Measurements from ENCODE around the gene DOCK7.
"Not testable (repeated sequence)": the region's sequence is repeated elsewhere in the genome, so short reads cannot be mapped to it uniquely, and the experiment has no call there.

DOCK7 gene

DNA sequence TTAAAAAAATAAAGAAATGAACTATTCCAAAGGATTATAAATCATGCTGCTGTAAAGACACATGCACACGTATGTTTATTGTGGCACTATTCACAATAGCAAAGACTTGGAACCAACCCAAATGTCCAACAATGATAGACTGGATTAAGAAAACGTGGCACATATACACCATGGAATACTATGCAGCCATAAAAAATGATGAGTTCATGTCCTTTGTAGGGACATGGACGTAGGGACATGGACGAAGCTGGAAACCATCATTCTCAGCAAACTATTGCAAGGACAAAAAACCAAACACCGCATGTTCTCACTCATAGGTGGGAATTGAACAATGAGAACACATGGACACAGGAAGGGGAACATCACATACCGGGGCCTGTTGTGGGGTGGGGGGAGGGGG, 160.8 kb downstream of the DOCK7 start:
- not testable (repeated sequence) for DNase-seq

DNA sequence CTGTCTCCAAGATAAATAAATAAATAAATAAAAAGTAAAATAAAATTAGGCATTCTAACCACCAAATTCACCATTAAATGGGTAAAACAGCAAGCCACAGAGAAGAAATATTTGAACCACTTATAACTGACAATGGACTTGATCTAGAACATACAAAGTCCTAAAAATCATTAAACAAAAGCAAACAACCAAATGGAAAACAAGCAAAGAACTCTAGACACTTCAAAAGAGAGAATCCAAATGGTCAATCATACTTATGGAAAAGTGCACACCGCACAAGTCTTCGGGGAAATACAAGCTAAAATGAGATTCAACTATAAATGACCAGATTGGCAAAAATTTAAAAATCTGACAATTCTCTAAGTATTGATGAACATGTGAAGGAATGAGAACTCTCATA, 164.3 kb downstream of the DOCK7 start:
- no peak for DNase-seq

DNA sequence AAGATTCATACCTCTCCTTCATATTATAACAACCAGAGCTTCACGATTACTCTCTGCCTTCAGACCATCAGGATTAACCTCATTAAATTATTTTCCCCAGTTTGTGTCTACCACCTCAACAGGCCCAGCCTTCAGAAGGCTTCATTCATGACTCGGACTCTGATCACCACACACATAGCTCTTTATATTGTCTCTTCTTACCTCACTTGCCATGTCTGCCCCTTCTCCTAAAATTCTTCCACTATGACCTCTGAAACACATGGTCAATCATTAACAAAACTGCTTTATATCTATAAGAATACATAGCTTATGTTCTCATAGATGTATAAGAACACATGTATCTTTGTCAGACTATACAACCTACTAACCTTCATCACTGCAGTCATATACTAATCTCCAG, 171.6 kb downstream of the DOCK7 start:
- DNase-seq: no peak

DNA sequence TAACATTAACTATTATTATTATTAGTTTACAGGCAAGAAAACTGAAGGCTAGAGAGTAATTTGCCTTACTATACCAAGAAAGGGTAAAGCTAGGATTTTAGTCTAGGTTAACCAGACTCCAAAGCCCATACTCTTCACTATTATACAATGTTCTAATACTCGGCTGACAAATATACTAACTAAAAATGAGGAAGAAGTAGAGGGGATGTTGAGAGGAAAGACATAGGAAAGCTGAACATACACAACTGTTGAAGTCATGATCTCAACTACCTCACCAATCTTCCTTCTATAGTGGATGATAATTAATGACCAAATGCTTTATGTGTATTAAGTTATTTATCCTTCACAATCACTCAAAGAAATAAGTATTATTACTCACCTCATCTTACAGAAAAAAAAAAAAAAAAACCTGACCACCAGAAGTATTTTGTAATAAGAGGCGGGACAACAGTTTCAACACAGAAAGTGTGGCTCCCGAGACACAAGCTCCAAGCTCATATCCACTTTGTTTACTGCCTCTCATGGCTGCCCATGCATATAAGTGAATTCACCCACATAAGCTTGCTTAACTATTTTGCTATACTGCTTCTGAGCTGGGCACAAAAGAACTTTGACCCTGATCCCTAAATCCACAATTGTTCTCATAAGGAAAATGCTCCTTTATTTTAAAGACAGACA, 173.3 kb downstream of the DOCK7 start:
- no peak for DNase-seq

DNA sequence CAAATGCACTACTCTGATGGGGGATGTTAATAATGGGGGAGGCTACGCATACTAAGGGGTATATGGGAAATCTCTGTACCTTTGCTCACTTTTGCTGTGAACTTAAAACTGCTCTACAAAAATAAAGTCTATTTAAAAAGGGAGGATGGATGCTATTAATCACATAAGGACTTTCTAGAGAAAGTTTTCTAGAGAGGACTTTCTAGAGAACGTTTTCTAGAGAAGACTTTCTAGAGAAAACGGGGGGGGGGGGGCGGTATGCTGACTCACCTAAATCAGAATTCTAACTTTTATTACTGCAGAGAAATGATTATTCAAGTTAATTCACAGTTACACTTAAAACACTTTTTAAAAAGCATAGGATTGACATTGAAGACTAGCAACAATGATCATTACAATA, 175.2 kb downstream of the DOCK7 start:
- no peak for DNase-seq

DNA sequence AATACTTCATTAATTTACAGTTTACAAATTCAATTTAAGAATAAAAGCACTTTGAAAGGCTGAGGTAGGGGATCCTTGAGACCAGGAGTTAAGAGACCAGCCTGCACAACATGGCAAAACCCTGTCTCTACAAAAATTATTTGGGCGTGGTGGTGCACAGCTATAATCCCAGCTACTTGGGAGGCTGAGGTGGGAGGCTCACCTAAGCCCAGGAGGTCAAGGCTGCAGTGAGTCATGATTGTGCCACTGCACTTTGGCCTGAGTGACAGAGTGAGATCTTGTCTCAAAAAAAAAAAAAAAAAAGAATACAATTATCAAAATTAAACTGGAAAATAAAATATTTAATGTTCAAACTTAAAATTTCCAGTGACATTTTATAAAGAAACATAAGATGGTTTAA, 179.2 kb downstream of the DOCK7 start:
- DNase-seq: no peak

DNA sequence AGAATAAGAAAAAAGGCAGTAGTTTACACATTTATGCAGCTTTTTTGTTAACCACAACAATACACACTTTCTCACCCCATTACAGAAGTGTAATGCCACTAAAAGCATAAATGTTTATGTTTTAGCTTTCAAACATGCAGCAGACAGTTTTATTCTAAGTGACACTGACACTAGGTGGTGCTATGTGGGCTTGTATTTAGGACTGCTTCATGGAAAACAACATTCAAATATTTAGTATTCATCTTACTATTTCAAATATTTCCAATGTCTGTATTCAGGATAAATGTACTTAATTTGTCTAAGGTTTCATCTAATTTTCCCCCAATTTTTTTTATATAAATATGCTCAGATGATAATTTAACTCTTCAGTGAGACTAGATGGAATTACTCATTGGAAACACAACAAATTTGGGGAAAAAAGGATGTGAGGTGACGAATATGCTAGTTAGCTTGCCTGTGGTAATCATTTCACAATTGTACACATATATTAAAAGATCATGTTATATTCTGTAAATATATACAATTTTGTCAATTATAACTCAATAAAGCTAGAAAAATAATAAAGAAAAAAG, 179.9 kb downstream of the DOCK7 start:
- no peak for DNase-seq

DNA sequence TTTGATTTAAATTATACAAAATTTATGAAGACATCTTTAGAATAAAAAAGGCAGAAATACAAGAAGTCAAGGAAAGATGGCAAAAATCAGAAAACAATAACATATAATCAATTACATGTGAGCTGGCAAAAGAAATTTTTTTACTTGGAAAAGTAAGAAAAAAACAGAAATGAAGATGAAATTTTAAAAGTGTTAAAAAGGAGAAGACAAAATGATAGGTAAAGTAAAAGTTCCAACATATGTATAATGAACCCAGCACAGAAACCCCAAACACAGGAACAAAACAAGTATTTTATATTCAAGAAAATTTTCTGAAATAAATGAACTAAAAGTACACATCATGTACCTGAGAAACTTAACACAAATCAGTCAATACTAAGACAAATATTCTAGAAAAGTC, 188.0 kb downstream of the DOCK7 start:
- DNase-seq: no peak

DNA sequence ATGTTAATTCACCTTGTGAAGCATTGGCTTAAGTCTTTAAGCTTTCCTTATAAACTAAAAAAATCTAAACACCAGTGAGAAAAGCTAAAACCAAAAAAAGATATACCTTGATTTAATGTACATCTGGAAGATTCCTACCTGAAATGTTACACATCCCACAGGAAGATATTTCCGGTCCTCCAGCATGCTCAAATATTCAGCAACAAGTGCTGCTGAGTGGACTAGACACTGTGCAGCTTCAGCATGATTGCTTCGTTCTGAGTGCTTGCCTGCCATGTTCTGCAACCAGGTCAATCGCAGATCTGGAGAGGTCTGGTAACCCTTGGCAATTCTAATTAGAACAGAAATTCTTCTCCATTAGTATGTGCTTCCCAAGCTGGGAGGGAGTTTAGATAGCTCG, 194.0 kb downstream of the DOCK7 start:
- DNase-seq: no peak

DNA sequence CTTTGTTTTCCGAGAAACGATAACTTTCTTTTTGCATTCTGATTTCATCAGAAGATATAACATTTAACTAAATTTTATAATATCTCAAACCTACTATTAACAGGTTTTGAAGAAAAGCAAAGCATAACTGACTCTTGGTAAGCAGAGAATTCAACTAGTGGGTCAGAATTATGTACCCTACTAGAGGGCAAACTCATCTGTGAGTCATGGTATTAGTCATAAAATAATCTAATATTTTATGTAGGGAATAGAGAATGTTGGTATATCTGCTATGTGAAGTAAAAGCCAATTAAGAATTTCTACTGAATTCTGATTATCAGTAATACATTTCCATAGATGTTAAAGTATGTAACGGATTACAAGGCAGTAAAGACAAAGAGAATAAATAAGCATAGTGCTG, 194.5 kb downstream of the DOCK7 start:
- no peak for DNase-seq

DNA sequence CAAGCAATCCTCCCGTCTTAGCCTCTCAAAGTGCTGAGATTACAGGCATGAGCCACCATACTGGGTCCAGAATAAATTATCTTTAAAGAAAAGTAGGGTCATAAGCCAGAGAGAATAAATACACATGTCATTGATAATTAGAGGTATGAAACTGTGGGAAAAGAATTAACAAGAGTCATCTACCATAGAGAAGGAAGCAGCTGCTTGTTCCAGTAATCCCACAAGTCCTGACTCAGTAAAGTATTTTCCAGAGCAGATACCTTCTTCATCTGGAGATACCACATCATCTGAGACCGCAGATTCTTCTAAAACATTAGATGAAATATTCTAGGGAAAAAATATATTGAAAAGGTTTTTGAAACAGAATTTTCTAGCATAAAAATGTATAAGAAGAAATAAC, 195.7 kb downstream of the DOCK7 start:
- DNase-seq: no peak

DNA sequence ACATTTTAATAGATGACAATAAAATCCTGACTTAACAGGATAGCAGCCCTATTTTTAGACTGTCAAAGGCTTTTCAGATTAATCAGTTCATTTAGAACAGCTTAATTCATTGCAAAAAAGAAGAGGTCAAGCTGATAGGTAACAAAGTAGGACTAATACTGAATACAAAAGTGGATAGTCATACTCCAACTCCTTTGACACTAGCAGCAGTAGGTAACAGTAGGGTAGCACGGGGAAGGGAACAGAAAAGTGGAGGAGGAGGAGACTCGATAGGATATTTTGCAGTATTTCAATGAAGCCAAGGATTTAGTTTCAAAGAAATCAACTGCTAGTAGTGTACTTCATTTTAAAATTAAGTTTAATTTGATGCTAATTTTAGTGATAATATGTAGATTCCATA, 200.2 kb downstream of the DOCK7 start:
- DNase-seq: no peak

DNA sequence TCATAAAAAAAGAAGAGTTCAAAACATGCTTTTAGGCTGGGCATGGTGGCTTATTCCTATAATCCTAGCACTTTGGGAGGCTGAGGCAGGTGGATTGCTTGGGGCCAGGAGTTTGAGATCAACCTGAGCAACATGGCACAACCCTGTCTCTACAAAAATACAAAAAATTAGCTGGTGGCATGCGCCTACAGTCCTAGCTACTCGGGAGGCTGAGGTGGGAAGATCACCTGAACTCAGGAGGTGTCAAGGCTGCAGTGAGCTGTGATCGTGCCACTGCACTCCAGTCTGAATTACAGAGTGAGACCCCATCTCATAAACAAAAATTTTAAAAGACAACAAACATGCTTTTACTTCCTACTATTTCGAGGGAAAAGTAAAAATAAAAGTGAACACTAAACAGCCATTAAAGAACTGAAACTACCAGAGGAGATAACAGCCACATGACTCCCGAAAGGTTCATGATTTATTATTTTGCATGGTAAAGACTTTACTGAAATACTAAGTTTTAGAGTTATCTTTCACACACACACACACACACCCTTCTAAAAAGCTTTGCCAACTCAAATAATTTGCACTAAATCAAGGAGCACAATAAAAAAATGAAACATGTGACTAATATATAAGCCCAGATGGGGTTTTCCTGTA, 203.2 kb downstream of the DOCK7 start:
- DNase-seq: no peak

DNA sequence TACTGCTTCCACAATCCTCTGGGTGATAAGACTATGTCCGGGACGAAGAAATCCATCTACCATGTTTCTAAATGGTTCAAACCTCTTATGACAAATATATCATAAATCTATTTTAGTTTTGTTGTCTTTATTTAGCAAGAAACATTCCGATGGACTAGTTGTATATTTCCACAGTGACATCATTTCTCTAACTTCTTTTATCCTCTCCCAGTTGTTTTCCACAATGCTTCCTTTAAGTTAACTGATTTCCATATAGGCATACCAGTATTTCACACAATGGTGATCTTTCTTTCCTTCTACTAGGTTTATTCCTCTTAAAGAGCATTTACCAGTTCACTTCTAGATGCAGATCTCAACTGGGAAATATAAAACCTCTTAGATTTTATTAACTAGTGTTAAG, 206.5 kb downstream of the DOCK7 start:
- no peak for DNase-seq

DNA sequence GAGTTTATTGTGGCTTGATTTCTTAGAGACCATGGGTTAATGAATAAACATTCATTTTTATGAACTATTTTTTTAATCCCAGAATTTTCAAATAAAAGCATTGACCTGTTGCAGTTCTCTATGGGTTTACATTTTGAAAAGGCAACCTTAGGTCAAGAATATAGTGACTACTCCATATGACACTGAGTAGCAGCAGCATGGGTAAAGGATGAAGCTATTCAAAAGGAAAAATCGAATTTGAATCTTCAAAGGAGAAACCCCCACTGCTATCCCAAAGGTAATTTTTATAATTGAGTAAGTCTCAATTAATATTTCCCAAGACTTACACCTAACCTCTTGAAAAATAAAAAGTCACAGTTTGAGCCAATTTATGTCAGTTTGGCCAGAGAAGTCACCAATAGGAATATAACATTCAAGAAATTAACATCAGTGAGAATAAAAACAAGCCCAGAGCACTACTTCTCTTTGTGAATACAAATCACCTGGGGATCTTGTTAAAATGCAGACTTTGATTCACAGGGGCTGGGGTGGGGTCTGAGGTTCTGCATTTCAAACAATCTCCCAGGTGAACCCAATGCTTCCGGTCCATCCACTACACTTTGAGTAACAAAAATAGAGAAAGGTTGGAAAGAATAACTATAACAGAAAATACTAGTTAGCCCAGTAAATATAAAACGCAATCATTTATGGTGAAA, 211.5 kb downstream of the DOCK7 start:
- DNase-seq: no peak

DNA sequence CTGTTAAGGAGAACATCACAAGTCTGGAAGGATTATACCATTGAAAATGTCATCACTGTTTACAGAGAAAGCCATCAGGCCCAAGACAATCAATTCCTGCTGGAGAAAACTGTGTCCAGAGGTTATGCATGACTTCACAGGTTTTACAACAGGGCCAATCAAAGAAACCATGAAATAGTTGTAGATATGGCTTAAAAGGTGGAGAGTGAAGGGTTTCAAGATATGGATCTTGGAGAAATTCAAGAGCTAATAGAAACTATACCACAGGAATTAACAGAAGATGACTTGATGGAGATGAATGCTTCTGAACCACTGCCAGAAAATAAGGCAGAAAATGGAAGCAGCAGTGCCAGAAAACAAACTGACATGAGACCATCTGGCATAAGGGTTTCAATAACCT, 221.1 kb downstream of the DOCK7 start:
- no peak for DNase-seq

DNA sequence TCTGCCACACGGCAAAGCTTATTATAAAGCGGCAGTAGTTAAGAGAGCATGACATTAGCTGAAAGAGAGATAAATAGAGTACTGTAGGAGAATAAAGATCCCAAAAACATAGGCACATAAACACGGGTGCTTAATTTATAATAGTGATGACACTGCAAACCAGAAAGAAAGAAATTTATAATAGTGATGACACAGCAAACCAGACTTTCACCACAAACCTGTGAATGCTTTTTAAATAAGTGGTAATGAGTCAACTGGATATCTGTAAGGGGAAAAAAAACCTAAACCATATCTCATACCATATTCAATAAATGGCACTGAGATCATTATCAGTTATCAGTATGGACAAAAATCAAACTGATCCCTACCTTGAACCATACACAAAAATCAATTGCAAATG, 225.8 kb downstream of the DOCK7 start:
- DNase-seq: no peak

DNA sequence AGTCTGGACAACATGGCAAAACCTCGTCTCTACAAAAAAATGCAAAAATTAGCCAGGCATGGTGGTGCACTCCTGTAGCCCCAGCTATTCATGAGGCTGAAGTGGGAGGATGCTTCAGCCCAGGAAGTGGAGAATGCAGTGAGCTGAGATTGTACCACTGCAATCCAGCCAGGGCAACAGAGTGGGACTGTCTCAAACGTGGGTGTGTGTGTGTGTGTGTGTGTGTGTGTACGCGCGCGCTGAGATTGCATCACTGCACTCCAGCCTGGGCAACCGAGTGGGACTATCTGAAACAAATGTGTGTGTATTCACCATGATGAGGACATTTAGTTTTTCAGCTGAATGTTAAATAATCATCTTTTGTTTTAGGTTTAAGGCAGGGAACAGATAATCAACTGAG, 230.2 kb downstream of the DOCK7 start:
- no peak for DNase-seq

DNA sequence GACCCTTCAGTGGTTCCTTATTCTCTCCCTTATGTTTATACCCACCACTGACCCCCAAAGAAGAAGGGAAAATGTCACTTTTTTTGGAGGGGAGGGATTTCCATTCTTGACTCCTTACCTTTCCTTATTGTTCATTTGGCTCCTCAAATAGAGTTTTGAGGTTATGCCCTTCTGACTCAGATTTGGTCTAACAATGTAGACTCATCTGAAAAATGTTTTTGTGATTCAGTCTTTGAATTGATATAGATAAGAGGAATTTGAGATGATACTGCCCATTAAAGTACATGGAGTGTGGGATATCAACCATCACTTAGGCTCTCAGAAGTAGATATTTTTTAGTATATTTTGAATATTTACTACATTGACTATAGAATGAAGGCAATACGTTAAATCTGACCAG, 235.2 kb downstream of the DOCK7 start:
- no peak for DNase-seq

DNA sequence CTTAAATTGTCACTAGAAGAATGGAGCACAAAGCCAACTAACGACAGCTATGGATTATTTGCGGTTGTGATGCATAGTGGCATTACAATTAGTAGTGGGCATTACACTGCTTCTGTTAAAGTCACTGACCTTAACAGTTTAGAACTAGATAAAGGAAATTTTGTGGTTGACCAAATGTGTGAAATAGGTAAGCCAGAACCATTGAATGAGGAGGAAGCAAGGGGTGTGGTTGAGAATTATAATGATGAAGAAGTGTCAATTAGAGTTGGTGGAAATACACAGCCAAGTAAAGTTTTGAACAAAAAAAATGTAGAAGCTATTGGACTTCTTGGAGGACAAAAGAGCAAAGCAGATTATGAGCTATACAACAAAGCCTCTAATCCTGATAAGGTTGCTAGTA, 237.9 kb downstream of the DOCK7 start:
- DNase-seq: no peak

DNA sequence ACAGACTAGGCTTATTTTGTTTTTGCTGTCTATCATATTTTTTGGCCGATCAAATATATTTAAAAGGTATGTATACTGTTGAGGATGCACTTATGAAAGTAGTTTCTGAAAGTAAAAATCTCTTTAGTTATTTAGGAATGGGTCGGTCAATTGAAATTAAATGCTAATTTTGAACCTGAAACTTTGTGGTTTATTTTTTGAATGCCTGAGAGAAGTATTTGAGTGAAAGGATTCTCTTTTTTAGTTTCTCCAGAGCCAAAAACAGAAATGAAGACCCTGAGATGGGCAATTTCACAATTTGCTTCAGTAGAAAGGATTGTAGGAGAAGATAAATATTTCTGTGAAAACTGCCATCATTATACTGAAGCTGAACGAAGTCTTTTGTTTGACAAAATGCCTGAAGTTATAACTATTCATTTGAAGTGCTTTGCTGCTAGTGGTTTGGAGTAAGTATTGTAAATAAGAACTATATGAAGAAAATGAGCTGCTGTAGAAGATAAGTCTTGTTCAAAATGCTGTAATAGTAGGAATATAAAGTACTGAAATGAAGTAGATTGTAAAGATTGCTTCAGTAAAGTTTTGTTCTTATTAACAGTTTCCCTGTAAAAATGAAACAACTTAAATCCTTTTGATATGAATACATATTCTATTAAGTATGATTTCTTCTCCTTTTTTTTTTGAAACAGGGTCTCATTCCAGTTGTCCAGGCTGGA, 239.8 kb downstream of the DOCK7 start:
- DNase-seq: no peak

DNA sequence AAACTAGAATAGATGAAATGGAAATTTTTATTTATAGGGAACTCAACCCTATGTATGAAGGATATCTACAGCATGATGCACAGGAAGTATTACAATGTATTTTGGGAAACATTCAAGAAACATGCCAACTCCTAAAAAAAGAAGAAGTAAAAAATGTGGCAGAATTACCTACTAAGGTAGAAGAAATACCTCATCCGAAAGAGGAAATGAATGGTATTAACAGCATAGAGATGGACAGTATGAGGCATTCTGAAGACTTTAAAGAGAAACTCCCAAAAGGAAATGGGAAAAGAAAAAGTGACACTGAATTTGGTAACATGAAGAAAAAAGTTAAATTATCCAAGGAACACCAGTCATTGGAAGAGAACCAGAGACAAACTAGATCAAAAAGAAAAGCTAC, 243.5 kb downstream of the DOCK7 start:
- no peak for DNase-seq

DNA sequence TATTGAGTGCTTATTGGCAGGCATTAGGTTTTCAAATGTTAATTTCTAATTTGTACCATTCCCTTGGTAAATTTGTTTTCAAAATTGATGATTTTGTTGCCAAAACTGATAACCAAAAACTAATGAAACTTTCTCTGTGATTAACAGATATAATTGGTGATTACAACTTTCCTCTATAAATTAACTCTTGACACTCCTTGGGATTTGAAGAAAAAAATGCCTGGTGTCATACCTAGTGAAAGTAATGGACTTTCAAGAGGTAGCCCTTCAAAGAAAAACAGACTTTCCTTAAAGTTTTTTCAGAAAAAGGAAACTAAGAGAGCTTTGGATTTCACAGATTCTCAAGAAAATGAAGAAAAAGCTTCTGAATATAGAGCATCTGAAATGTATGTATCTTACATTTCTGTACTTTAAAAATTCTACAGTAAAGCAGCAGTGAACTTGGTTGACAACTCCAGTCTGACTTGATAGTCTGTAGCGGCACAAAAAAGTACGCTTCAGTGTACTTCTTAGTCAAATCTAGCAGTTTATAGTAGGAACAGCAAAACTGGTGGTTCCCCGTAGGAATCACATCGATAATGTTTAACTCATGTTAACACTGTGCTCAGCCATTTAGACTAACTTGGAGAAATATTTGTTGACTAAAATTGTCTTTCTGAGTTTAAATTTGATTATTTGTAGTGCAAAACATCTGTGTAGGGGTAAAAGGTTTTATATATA, 248.4 kb downstream of the DOCK7 start:
- no peak for DNase-seq
